Measurements from ENCODE around the gene MPC1.

The MPC1 gene

DNA sequence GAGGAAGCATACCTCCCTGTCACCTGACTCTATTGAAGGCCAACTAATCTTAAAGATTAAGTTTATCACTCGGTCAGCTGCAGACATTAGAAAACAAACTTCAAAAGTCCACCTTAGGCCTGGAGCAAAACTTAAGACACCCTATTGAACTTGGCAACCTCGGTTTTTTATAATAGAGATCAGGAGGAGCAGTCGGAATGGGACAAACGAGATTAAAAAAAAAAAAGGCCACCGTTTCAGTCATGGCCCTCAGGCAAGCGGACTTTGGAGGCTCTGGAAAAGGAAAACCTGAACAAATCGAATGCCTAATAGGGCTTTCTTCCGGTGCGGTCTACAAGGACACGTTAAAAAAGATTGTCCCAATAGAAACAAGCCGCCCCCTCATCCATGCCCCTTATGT lies 67.3 kb downstream of the MPC1 start:
- DNase-seq (ENCODE audit: low read depth), result no peak

Data from activated T-cell treated with anti-CD3 and anti-CD28 coated beads for 24 hours (primary cell).